SU-DHL-6 (cell line): Measurements from ENCODE around the gene ITSN2.

Source experiments
- EZH2phosphoT487 ChIP-seq: fragments of 200-600 bp; sonication (generic), shearing (Covaris generic); conservative IDR thresholded peaks from 2 replicates; pipeline ENCODE4 v1.6.1; 2018; ENCODE audit warnings: mild to moderate bottlenecking, antibody characterized with exemption, low read length, moderate library complexity, mixed read lengths
- TF ChIP-seq, protein P1 (sequence below): fragments of 200-600 bp; sonication (generic); IDR thresholded peaks from one replicate; pipeline ENCODE4 v1.5.1; 2017; ENCODE audit warnings: antibody characterized with exemption, mild to moderate bottlenecking, low read length, moderate library complexity; ENCODE audit not compliant: insufficient read depth, poor library complexity, severe bottlenecking

DNA sequence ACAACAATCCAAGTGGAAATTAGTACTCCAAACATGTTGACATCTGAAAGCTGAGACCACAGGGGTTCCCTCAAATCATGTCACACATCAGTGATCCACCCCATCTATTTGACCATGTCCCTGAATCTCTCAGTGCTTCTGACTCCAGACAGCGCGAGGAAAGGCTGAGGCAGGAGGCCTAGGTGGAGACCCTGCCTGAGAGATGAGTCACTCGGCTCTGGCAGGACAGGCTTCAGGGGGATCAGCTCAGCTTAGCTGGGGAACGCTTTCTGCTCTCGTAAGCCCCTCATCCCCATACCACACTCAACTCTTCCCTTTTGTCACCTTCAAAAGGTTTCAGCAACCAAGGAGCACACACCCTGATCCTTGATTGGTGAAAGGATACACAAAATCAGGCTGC, 191.3 kb downstream of the ITSN2 start:
- TF ChIP-seq, protein P1, sequence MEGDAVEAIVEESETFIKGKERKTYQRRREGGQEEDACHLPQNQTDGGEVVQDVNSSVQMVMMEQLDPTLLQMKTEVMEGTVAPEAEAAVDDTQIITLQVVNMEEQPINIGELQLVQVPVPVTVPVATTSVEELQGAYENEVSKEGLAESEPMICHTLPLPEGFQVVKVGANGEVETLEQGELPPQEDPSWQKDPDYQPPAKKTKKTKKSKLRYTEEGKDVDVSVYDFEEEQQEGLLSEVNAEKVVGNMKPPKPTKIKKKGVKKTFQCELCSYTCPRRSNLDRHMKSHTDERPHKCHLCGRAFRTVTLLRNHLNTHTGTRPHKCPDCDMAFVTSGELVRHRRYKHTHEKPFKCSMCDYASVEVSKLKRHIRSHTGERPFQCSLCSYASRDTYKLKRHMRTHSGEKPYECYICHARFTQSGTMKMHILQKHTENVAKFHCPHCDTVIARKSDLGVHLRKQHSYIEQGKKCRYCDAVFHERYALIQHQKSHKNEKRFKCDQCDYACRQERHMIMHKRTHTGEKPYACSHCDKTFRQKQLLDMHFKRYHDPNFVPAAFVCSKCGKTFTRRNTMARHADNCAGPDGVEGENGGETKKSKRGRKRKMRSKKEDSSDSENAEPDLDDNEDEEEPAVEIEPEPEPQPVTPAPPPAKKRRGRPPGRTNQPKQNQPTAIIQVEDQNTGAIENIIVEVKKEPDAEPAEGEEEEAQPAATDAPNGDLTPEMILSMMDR = no peak
- no peak for TF ChIP-seq EZH2phosphoT487
